DLD1 (cell line): ENCODE measurements around the gene NDRG3.
"Not testable (repeated sequence)": the region's sequence is repeated elsewhere in the genome, so short reads cannot be mapped to it uniquely, and the experiment has no call there.

ENCODE experiments used
- in situ Hi-C: cut with HindIII; loops from 2 replicates; pipeline ENCODE4 v1.10.0; 2017; ENCODE audit warnings: low sequenced_read_pairs

NDRG3 gene

GRCh38 chr20:36700438-36700837, 45.5 kb downstream of the NDRG3 start:
- in situ Hi-C loops, result no loop called here

GRCh38 chr20:36695467-36695866, 50.4 kb downstream of the NDRG3 start:
- in situ Hi-C loops, result not testable (repeated sequence)

- in situ Hi-C loops, result no loop called here
Measured at GRCh38 chr20:36688630-36689029, 57.3 kb downstream of the NDRG3 start.

GRCh38 chr20:36687850-36688249, 58.0 kb downstream of the NDRG3 start:
- in situ Hi-C loops, result no loop called here

GRCh38 chr20:36686944-36687343, 58.9 kb downstream of the NDRG3 start:
- in situ Hi-C loops, result no loop called here

- in situ Hi-C loops, result no loop called here
Measured at GRCh38 chr20:36686504-36686903, 59.4 kb downstream of the NDRG3 start.

- in situ Hi-C loops, result no loop called here
Measured at GRCh38 chr20:36684747-36685146, 61.1 kb downstream of the NDRG3 start.

GRCh38 chr20:36682311-36682710, 63.6 kb downstream of the NDRG3 start:
- in situ Hi-C loops, result no loop called here

- in situ Hi-C loops, result no loop called here
Measured at GRCh38 chr20:36677422-36677771, 68.5 kb downstream of the NDRG3 start.

- in situ Hi-C loops, result no loop called here
Measured at GRCh38 chr20:36676701-36677421, 69.0 kb downstream of the NDRG3 start.

GRCh38 chr20:36675545-36675944, 70.3 kb downstream of the NDRG3 start:
- in situ Hi-C loops, result not testable (repeated sequence)

- in situ Hi-C loops, result no loop called here
Measured at GRCh38 chr20:36672991-36673390, 72.9 kb downstream of the NDRG3 start.

- in situ Hi-C loops, result no loop called here
Measured at GRCh38 chr20:36670665-36671357, 75.1 kb downstream of the NDRG3 start.

- in situ Hi-C loops, result no loop called here
Measured at GRCh38 chr20:36666181-36666740, 79.6 kb downstream of the NDRG3 start.

- in situ Hi-C loops, result no loop called here
Measured at GRCh38 chr20:36663031-36663430, 82.9 kb downstream of the NDRG3 start.

GRCh38 chr20:36658300-36658699, 87.6 kb downstream of the NDRG3 start:
- in situ Hi-C loops, result no loop called here

GRCh38 chr20:36656733-36657132, 89.2 kb downstream of the NDRG3 start:
- in situ Hi-C loops, result no loop called here

GRCh38 chr20:36655004-36655403, 90.9 kb downstream of the NDRG3 start:
- in situ Hi-C loops, result no loop called here

- in situ Hi-C loops, result no loop called here
Measured at GRCh38 chr20:36654506-36654905, 91.4 kb downstream of the NDRG3 start.

GRCh38 chr20:36653456-36653855, 92.4 kb downstream of the NDRG3 start:
- in situ Hi-C loops, result no loop called here

- in situ Hi-C loops, result no loop called here
Measured at GRCh38 chr20:36647196-36648121, 98.4 kb downstream of the NDRG3 start.
